HG03045 (cell line): ENCODE data around the gene SENP8.

ENCODE experiments used
- ATAC-seq: cut with Tn5 transposase; IDR thresholded peaks from one replicate; pipeline ENCODE4 v1.9.1; 2021; ENCODE audit warnings: mild to moderate bottlenecking, moderate library complexity; ENCODE audit not compliant: unreplicated experiment

Gene SENP8

DNA sequence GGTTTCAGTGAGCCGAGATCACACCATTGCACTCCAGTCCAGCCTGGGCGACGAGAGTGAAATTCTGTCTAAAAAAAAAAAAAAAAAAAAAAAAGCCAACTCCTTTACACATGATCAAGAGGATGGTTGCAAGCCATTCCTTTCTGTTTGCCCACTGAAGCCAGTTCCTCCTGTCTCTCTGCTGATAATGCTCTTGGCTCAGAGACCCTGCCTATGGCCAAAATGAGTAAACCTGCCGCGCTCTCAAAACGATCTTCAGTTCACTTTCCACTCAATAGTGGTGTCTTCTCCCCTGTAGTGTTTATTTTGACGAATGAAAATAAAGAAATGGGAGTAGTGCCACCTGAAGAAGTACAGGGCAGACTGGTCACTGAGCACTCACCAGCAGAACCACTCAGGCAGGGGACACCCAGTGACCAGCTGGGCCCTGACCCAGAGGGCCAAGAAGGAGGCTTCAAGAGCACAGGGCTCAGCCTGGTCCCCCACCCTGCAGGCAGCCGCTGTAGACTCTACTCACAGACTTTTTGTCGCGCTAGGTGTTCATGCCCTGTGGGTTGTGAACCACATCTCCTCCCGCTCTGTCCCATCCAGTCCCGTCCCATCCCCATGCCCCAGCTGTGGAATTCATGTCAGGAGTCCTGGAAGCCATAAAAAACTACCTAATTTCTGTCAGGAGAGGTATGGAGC lies 55.8 kb downstream of the SENP8 start:
- no peak for ATAC-seq

DNA sequence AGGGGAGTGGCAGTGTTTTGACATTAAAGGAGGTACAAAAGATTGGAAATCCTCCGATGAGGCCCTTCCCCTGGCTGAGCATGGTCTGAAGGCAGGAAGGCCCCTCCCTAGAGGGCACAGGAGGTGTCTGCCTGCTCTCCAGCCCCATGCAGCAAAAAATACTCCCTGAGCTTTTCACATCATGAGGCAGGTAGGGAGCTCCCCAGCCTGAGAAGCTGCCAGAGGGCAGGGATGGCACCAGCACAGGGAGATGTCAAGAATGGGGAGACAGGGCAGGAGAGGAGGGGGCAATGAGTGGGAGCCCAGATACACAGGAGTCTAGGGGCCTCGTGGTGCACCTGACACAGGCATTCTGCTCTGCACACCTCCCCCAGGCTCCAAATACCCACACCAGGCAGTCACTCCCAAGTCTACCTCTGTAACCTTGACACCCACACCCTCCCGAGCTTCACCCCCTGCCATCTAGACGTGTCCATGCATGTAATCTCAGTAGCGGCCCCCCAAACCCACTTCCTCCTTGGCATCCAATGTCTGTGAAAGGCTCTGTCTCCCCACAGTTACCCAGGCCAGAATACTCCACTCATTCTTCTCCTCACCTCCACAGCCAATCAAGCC lies 56.5 kb downstream of the SENP8 start:
- ATAC-seq, result no peak

DNA sequence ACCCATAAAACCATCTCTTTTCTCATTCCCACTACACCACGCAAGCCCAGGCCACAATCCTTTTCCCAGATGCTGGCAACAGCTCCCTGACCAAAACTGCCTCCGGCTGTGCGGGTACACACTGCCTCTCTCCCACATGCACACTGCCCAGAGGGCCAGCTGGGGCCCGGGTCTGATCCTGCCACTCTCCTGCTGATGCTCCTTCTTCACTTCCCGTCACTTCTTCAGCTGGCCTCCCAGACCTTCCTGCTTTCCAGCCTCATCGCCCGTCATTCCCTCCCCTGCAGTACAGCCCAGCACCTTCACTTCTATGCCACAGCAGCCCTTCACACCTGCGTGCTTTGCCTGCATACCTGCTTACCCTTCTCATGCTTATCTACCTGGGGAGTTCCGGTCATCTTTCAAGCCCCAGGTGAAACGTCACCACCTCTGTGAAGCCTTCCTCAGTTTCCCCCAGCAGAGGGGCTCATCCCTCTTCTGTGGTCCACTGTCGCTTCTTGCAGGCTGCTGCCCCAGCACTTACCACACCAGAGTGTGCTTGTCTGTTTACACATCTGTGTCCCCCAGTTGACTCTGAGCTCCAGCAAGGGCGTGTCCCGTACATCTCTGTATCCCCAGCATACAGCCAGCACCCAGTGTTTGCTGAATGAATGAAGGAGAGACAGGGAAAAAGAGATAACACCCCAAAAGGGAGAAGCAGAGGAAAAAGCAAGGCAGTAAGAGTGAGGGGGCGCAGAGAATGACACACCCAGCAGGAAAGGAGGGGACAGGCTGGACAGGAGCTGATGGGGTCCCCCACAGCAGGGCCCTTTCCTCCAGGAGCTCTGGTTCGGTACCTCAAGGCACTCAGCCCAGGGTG lies 57.2 kb downstream of the SENP8 start:
- no peak for ATAC-seq

DNA sequence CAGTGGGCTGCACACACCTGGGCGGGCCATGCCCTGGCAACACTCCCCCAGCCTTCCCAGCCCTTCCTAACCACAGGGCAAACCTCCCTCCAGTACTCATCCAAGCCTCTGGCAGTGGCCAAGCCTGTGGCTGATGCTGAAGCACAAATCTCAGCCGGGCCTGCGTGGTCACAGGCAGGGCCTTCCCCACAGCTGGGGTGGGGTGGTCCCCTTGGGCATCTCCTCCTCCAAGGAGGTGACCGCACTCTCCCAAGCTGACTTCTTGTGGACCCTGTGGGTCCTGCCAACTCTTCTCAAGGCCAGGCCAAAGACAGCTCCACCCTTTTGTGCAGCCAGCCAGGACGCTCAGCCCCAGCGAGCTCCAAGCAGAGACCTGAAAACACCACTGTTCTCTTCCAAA lies 58.0 kb downstream of the SENP8 start:
- ATAC-seq, result no peak

DNA sequence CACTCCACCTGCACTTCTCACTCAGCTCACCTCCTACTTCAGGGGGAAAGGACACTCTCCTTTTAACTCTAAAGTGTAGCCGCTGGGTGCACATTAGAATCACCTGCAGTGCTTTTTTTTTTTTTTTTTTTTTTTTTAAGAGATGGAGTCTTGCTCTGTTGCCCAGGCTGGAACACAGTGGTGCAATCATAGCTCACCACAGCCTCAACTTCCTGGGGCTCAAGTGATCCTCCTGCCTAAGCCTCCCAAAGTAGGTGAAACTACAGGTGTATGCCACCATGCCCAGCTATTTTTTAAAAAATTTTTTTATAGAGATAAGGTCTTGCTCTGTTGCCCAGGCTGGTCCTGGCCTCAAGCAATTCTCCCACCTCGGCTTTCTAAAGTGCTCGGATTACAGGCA lies 58.5 kb downstream of the SENP8 start:
- no peak for ATAC-seq

DNA sequence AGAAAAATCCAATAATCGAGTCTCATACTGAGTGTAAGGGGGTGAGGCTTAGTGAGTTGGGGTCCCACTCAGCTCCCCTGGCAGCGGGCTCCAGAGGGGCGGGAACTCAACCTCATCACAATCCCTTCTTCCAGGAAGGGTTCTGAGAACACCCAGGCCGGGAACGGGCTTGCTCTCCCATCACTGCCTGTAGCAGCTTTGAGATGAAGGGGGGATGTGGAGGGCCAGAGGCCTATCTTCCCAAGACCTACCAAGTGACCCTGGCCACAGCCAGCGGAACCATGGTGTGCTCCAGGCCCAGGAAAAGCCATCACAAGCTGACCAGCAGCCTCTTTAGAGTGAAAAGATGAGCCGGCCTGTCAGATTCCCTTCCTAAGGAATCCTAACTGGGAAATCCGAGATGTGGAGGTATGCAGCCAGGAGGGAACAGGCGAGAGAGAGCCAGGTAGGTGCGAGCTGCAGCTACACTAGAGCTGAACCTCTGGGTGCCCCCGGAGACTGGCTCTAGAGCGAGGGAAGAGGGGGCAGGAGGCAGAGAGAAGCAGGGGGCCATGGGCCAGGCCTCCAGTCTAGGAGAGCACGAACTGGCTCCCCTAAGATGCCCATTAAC lies 60.9 kb downstream of the SENP8 start:
- ATAC-seq, result no peak

DNA sequence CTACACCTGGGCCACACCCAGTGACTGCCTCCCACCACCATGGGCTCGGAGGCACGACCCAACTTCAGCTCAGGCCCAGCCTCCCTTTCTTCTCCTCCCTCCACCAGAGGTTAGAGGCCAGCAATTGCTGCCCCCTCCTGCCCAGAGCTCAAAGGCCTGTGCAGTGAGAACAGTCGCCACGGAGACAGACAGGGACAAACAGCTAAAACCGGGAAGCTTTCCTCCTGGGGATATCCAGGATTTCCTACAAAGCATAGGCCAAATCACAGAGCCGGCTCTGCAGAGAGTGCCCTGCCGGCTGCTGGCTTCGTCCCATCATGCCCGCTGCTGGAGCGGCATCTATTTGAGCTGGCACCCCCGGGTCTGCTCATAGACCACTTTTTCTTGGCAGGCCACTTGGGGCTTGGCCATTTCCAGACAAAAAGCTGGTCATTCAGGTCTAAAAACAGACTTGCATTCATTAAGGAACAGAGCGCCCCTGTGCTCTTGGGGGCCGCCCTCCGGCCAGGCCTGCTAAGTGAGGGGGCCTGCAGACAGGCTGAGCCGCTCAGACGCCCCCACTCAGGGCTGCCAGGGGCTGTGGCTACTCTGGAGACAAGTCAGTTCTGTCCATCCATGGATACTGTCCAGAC lies 61.9 kb downstream of the SENP8 start:
- ATAC-seq, result no peak

DNA sequence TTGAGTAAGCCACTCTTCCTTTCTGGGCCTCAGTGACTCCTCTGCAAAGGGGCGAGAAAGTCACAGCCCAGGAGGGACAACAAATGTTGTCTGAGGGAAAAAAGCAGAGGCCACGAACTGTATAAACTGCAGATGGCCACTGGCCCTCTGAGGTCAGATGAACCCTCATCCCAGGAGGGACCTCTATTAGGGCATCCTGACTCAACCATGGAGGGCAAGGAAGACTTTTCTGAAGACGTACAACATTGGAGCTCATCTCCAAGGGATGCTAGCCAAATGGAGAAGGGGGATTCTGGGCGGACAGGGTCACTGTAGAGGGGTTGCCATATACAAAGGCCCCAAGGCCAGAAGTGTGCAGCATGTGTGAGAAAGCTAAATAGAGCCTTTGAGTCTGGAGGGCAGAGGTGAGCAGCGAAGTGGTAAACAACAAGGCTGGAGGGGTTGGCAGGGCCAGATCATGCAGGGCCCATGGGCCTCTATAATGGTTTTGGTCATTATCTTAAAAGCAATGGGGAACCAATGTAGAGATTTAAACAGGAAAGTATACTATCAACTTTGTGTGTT lies 62.6 kb downstream of the SENP8 start:
- no peak for ATAC-seq

DNA sequence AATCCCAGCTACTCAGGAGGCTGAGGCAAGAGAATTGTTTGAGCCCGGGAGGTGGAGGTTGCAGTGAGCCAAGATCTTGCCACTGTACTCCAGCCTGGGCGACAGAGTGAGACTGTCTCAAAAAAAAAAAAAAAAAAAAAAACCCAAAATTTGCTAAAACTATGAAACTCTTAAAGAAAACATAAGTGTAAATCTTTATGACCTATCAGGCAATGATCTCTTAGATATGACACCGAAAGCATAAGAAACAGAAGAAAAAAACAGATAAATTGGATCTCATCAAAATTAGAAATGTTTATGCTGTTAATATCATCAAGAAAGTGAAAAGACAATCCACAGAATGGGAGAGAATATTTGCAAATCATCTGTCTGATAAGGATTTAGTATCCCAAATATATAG lies 64.0 kb downstream of the SENP8 start:
- no peak for ATAC-seq

DNA sequence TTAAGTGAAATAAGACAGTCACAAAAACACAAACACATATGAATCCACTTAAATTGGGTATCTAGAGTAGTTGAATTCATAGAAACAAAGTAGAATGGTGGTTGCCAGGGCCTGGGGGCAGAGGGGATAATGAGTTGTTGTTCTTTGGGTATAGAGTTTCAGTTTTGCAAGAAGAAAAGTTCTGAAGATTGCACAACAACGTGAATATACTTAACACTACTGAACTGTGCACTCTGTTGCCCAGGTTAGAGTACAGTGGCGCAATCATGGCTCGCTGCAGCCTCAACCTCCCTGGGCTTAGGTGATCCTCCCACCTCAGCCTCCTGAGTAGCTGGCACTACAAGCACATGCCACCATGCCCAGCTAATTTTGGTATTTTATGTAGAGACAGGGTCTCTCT lies 64.5 kb downstream of the SENP8 start:
- no peak for ATAC-seq

DNA sequence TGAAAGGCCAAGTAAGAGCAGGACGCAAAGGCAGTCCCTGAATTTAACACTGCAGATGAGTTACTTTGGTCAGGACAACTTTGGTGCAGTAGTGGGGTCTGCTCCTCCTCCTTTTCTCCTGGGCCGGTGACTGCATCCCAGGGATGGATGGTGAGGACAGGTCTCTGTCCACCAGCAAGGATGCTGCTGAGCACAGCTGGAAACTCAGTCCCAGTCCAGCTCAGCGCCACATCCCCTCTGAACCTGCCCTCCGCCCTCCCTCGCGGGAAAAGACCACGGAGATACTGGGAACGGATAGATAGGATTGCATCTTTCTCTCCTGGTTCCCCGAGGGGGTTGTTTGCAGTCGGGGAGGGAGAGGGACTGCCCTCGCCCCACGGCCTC lies 65.6 kb downstream of the SENP8 start:
- no peak for ATAC-seq

DNA sequence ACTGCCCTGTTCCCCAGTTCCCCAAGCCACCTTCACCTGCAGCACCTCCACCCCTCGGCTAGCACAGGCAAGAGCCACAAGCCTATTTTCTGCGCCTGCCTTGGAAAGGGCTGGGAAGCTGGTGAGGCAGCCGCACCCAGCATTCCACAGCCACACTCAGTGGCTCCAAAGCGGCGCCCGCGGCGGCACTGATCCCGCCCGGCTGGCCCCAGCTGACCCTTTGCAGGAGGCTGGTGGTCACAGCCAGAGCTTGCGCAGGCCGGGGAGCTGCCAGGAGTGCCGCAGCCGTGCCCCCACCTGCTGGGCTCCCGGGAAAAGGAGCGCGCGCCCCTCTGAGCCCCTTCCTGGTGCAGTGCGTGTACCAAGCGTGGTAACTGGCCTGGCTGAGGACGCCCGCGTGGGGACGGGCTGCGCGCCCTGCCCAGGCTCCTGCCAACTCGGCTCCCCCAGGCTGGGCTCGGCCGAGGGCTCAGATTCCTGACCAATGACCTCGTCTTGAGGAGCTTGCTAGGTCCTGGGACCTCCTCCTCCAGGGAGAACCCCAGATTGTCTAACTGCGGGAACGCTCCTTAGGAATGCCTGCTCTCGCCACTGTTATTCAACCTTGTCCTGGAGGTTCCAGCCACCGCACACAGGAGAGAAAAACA lies 66.1 kb downstream of the SENP8 start:
- ATAC-seq, result no peak

DNA sequence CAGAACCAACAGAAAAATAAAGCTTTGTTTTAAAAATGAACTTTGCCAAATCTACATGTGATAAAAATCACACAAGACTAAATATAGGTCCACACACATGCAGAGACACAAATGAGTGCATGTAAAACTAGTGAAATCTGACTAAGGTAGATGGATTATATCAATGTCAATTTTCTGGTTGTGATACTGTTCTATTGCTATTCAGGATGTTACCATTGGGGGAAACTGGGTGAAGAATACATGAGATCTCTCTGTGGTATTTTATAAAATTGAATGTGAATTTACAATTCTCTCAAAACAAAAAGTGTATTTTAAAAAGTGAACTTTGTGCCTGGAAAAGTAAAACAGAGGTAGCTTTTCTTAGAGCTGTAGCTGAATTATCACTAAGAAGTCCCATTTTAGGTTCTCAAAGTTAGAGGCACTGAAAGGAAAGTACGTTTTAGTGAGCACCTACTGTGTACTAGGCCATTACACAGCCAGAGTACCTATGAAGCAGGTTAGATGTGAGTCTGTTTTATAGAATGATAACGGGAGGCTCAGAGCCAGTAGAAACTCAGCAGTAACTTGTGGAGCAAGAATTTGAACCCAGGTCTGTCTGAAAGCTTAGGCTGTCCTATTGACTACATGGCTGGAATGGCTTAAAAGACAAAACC lies 71.2 kb downstream of the SENP8 start:
- no peak for ATAC-seq

DNA sequence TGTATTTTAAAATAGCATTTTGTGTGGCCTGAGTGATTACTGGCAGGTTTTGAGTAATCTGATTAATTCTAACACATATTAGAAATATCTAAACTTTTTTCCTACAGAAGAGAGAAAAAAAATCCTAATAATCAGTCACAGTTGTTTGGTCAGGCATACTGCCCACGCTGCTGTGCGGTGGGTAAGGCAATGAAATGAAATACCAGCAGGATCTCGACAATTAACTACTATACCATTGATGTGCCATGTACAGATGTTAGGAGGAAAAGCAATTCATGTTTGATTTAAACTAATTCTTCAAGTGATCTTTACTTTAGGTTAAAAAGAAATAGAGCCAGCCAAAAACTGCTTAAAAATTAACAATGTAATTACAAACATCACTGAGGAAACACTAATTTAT lies 74.2 kb downstream of the SENP8 start:
- no peak for ATAC-seq
